HG03095 (cell line): ENCODE results near the gene CCNI.
"Not testable (repeated sequence)": the region's sequence is repeated elsewhere in the genome, so short reads cannot be mapped to it uniquely, and the experiment has no call there.

Experiments used
- ATAC-seq: cut with Tn5 transposase; IDR thresholded peaks from one replicate; pipeline ENCODE4 v1.9.1; 2021; ENCODE audit warnings: moderate library complexity; ENCODE audit not compliant: unreplicated experiment

CCNI gene

GRCh38 chr4:77082886-77083608 is 7.3 kb upstream of the CCNI start:
- ATAC-seq: no peak

- ATAC-seq: not testable (repeated sequence)
Observed at GRCh38 chr4:77080806-77081205, 5.0 kb upstream of the CCNI start.

DNA sequence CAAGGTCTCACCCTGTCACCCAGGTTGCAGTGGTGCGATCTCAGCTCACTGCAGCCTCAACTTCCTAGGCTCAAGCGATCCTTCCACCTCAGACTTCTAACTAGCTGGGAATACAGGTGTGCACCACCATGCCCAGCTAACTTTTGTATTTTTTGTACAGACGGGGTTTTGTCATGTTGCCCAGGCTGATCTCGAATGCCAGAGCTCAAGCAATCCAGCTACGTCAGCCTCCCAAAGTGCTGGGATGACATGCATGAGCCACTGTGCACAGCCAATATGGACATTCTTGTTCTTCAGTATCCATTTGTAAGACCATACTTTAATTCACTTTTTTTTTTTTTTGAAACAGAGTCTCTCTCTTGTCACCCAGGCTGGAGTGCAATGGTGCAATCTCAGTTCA is 3.5 kb upstream of the CCNI start:
- no peak for ATAC-seq

DNA sequence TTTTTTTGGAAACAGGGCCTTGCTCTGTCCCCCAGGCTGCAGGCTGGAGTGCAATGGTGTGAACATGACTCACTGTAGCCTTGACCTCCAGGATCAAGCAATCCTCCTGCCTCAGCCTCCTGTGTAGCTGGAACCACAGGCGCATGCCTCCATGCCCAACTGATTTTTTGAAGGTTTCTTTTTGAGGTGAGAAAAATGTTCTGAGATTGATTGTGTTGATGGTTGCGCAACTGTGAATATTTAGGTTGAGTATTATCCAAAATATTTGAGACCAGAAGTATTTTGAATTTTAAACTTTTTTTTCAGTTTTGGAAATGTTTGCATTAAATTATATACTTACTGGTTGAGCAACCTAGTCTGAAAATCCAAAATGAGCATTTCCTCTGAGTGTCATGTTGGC is 2.6 kb upstream of the CCNI start:
- no peak for ATAC-seq

DNA sequence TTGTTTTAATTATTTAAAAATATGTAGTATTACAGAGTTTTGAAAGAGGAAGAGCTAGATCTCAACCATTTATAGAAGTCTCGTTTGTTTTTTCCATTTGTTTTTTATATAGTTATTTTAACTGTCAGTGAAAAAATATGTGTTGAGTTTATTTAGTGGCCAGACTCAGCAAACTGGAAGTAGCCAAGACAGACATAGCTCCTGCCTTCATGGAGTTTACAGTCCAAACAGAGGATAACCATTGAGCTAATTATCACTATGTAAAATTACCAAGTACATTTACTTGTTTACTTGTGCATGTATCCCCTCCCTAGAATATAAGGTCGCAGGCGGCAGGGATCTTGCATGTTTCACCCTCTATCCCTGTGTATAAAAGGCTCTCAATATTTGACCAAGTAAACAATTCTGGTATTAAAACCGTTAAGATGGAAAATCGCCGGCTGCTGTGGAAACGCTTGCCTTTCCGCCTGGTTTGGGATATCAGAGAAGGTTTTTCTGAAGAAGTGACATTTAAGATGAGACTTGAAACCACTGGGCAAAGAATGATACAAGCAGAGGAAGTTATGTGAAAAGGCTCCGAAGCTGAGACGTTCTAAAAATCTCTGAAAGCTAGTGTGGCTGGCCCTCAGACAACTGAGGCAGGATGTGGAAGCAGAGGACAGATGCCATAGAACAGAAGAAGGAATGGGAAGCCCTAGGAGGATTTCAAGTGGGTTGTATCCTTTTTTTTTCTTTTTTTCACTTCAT is 1.3 kb upstream of the CCNI start:
- no peak for ATAC-seq

- ATAC-seq: peak; percentile 44
Observed at GRCh38 chr4:77074981-77075855, 571 bp downstream of the CCNI start.

- no peak for ATAC-seq
Observed at GRCh38 chr4:77074381-77074831, 1.4 kb downstream of the CCNI start.

DNA sequence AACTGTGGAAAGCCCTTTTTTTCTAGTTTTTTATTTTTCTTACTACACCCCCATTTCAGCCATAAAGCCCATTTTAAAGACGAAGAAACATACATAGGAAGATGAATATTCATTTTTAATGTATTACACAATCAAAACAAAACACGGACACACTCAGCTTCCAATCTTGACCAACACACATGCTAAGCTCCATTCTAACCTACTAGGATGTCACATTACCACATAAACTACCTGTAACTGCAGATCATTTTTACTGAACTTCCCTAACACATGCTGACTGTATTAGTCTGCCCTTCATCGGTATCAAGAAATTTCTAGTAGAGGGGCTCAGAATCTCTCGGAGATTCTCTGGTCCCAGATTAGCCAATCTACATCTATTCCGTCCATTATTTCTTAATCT is 1.8 kb downstream of the CCNI start:
- no peak for ATAC-seq

DNA sequence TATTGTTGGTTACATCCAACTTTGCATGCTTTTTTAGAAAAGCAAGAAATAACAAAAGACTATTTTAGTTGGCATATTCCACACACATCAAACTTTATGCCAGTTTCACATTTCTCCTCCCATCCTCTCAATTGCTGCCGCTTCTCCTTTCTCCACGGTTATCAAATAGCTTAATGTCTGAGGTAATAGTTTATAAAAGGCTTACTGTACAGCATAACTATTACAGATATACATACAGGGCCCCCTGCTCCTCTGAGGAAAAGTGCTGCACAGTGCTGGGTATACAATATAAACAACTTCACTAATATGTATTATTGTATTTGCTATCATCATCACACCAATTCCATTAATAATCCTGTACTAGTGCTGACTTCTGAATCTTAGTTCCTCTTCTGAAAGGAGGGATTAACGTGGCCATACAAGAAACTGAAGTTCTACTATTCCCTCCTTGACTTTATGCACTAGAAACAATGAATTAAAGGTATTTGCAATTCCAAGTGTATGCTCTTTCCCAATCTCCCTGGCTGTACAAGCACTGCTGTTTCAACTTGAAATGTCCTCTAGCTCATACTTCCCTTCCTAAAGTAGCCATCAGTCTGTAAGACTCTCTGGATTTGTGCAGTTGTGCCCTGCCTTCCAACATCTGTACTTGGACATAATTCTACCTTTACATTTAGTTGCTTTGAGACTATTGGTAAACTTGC is 2.5 kb downstream of the CCNI start:
- no peak for ATAC-seq

DNA sequence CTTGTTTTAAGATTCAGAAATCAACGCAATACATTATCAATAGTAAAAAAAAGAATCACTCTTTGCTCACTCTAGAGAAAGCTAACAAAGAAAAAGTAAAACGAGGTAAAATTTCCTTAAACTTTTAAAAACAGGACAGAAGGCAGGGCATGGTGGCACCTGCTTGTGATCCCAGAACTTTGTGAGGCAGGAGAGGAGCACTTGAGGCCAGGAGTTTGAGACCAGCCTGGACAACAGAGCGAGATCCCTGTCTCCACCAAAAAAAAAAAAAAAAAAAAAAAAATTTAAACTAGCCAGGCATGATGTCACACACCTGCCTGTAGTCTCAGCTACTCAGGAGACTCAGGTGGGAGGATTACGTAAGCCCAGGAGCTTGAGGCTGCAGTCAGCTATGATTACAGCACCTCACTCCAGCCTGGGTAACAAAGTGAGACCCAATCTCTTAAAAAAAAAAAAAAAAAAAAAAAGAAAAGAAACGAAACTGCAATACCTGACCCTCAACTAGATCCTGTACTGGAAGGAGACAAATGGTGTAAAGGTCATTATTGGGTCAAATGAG is 3.5 kb downstream of the CCNI start:
- ATAC-seq: no peak

DNA sequence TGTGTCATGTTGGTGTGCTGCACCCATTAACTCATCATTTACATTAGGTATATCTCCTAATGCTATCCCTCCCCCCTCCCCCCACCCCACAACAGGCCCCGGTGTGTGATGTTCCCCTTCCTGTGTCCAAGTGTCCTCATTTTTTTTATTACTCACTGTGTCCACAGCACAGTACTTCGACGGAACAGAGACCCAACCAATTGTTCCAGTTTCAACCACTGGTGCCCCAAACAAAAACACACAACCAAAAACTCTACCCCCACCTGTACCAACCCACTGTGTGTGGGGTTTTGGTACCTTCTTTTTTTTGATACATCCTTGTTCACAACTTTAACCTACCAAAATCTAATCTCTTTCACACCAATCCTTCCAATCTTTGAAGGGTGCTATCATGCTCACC is 6.3 kb downstream of the CCNI start:
- ATAC-seq: not testable (repeated sequence)

GRCh38 chr4:77065382-77065781 is 10.4 kb downstream of the CCNI start:
- ATAC-seq: no peak

DNA sequence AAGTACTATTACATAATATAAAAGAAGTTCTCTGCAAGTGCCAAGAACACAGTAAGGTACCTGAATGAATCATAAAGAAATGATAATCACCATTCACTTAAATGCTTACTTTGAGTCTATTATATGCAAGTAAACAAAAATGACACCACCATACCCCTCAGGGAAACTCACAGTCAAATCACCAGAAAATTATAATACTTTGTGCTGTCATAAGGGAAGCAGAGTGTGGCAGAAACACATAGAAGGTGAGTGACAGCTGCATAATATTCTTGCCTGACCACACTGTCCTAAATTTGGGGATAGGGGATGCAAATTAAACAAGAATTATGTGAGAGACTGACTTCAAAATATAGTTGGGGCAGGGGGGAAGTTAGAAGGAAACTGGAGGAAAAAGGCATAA is 12.9 kb downstream of the CCNI start:
- ATAC-seq: no peak

GRCh38 chr4:77052352-77052751 is 23.4 kb downstream of the CCNI start:
- ATAC-seq: peak; percentile 61

DNA sequence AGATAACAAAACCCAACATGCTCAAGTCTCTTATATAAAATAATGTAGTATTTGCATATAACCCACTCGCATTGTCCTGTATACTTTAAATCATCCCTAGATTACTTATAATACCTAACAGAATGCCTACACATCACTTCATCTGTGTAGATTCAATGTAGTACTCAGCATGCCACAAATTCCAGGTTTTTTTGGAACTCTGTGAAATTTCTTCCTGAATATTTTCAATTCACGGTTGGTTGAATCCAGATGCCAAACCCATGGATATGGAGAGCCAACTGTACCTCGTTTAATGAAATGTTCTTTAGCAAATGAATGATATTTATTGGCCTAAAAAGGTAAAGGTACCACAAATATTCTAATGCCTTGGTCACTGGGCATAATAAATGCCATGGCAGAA is 24.8 kb downstream of the CCNI start:
- no peak for ATAC-seq

- ATAC-seq: no peak
Observed at GRCh38 chr4:77047037-77047436, 28.8 kb downstream of the CCNI start.

DNA sequence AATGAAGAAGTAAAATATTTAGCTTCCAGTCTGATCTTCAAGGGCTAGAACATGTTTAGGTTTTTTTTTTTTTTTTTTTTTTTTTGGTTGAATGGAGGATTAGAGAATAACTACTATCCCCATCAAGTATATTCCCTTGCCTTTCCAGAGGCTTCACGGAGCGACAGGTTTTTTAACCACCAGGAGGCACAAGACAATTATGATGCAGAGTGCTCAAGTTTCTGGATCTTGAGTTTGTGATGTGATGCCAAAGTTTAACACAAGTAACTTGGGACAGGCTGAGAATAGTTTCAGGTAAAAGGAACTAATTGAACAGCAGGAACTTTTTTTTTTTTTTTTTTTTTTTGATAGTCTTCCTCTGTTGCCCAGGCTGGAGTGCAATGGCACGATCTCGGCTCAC is 30.3 kb downstream of the CCNI start:
- ATAC-seq: no peak

- peak; percentile 58 for ATAC-seq
Observed at GRCh38 chr4:77044461-77045150, 31.2 kb downstream of the CCNI start.

- no peak for ATAC-seq
Observed at GRCh38 chr4:77043507-77044136, 32.2 kb downstream of the CCNI start.
